C1 segment of cervical spinal cord (tissue), 14 donors: ENCODE data around the gene NCKAP5.

ENCODE experiments used
- DNase-seq, 14 donors: peaks; one replicate each; lab custom pipeline; 2025; lab: John Stamatoyannopoulos, UW

Gene NCKAP5

GRCh38 chr2:133382566-133382965 lies 185.7 kb downstream of the NCKAP5 start:
- DNase-seq: no peak

- no peak for DNase-seq
Observed at GRCh38 chr2:133380991-133381390, 187.3 kb downstream of the NCKAP5 start.

GRCh38 chr2:133378928-133379549 lies 189.2 kb downstream of the NCKAP5 start:
- DNase-seq: no peak

- no peak for DNase-seq
Observed at GRCh38 chr2:133378386-133378785, 189.9 kb downstream of the NCKAP5 start.

GRCh38 chr2:133377599-133377998 lies 190.7 kb downstream of the NCKAP5 start:
- no peak for DNase-seq

GRCh38 chr2:133377021-133377481 lies 191.2 kb downstream of the NCKAP5 start:
- DNase-seq: no peak

- DNase-seq: no peak
Observed at GRCh38 chr2:133374781-133375180, 193.5 kb downstream of the NCKAP5 start.

- no peak for DNase-seq
Observed at GRCh38 chr2:133371286-133371685, 197.0 kb downstream of the NCKAP5 start.

GRCh38 chr2:133369901-133370658 lies 198.2 kb downstream of the NCKAP5 start:
- no peak for DNase-seq

- DNase-seq: no peak
Observed at GRCh38 chr2:133365117-133365516, 203.1 kb downstream of the NCKAP5 start.

- no peak for DNase-seq
Observed at GRCh38 chr2:133364636-133365035, 203.6 kb downstream of the NCKAP5 start.

- no peak for DNase-seq
Observed at GRCh38 chr2:133363884-133364283, 204.4 kb downstream of the NCKAP5 start.

GRCh38 chr2:133362061-133362476 lies 206.2 kb downstream of the NCKAP5 start:
- DNase-seq: peak in 2 of 14 donors; percentile 4 to 5

GRCh38 chr2:133360882-133361281 lies 207.4 kb downstream of the NCKAP5 start:
- DNase-seq: no peak

GRCh38 chr2:133360190-133360589 lies 208.1 kb downstream of the NCKAP5 start:
- no peak for DNase-seq

GRCh38 chr2:133352719-133353118 lies 215.5 kb downstream of the NCKAP5 start:
- DNase-seq: no peak

GRCh38 chr2:133346654-133347053 lies 221.6 kb downstream of the NCKAP5 start:
- DNase-seq: no peak

- DNase-seq: no peak
Observed at GRCh38 chr2:133345638-133346037, 222.6 kb downstream of the NCKAP5 start.

GRCh38 chr2:133344849-133345248 lies 223.4 kb downstream of the NCKAP5 start:
- DNase-seq: no peak

GRCh38 chr2:133343018-133343352 lies 225.3 kb downstream of the NCKAP5 start:
- no peak for DNase-seq

- no peak for DNase-seq
Observed at GRCh38 chr2:133342286-133343017, 225.8 kb downstream of the NCKAP5 start.

- no peak for DNase-seq
Observed at GRCh38 chr2:133341575-133341974, 226.7 kb downstream of the NCKAP5 start.

- no peak for DNase-seq
Observed at GRCh38 chr2:133338224-133338623, 230.0 kb downstream of the NCKAP5 start.
